ENCODE measurements around the gene GRIP1. TPM values are rescaled to one million over a fixed set of nuclear protein-coding genes. Genes with fewer than 3 reads are reported as not detected.

The GRIP1 gene
- total RNA-seq, 2 experiments from 2014 or later: 2.2 to 3.5 TPM

- ChIA-PET CTCF (interaction anchor here (0.9 to 1.5 kb wide), 2 partner anchors 17 to 20 kb away, joined by 3 to 7 read pairs; no protein-coding TSS in a partner anchor), POLR2A (interaction anchor here (0.6 to 2.1 kb wide), 11 partner anchors 12 to 1655 kb away, joined by 3 to 11 read pairs (median 7); partner anchors contain the start of genes LLPH and TMBIM4)
Measured at GRCh38 chr12:66303316-66303804, 375.5 kb downstream of the GRIP1 start.

GRCh38 chr12:66302827-66303169 is 376.1 kb downstream of the GRIP1 start:
- POLR2A ChIA-PET: interaction anchor here (0.6 to 2.1 kb wide), 8 partner anchors 12 to 172 kb away, joined by 4 to 11 read pairs (median 7); partner anchors contain the start of genes LLPH and TMBIM4
- CTCF ChIA-PET: interaction anchor here (0.9 to 1.5 kb wide), 3 partner anchors 15 to 19 kb away, joined by 3 to 7 read pairs (median 4); no protein-coding TSS in a partner anchor

- CTCF ChIA-PET: interaction anchor here (1.0 to 1.5 kb wide), 3 partner anchors 14 to 23 kb away, joined by 4 to 7 read pairs (median 4); no protein-coding TSS in a partner anchor
Measured at GRCh38 chr12:66301944-66302826, 376.7 kb downstream of the GRIP1 start, which contains the start of gene HELB. HELB (plus strand) TSS chr12:66302493; CDS start chr12:66302604, 111 bp downstream.

GRCh38 chr12:66297923-66298322 is 381.0 kb downstream of the GRIP1 start:
- POLR2A ChIA-PET: no interaction called here
- CTCF ChIA-PET: no interaction called here

More at GRCh38 chr12:66301944-66302826, 376.7 kb downstream of the GRIP1 start, which contains the start of gene HELB:
- POLR2A ChIA-PET: interaction anchor here (1.4 to 2.1 kb wide), 5 partner anchors 14 to 172 kb away, joined by 7 to 11 read pairs (median 10); partner anchors contain the start of genes LLPH and TMBIM4

All from activated CD8-positive, alpha-beta memory T cell treated with anti-CD3 and anti-CD28 coated beads for 36 hours (primary cell).